Thymus (tissue), 11 donors: ENCODE data around the gene METTL16. TPM values are rescaled to one million over a fixed set of nuclear protein-coding genes. Genes with fewer than 3 reads are reported as not detected.

Experiments
- DNase-seq, 9 donors: peaks; one replicate each; pipeline ENCODE4 v3.0.0-alpha.2; 2013; ENCODE audit warnings: low spot score in 9 of 9, low read depth in 6 of 9, missing footprints in 1 of 9
- H3K27ac ChIP-seq, 2 donors: one replicate each; pipeline ENCODE4 v1.5.1; 2013; ENCODE audit warnings: control low read depth in 1 of 2, low read depth in 1 of 2, low read length in 1 of 2, mild to moderate bottlenecking in 1 of 2, moderate library complexity in 1 of 2
- H3K27me3 ChIP-seq, 2 donors: one replicate each; pipeline ENCODE4 v1.5.1; 2013; ENCODE audit warnings: low read length in 1 of 2; ENCODE audit not compliant: control insufficient read depth in 2 of 2, insufficient read depth in 1 of 2
- H3K36me3 ChIP-seq, 2 donors: one replicate each; pipeline ENCODE4 v1.5.1; 2013; ENCODE audit warnings: low read length in 1 of 2, mild to moderate bottlenecking in 1 of 2, moderate library complexity in 1 of 2; ENCODE audit not compliant: control insufficient read depth in 2 of 2, insufficient read depth in 2 of 2
- H3K4me1 ChIP-seq, 2 donors: one replicate each; pipeline ENCODE4 v1.5.1; 2013; ENCODE audit warnings: low read length in 2 of 2; ENCODE audit not compliant: control insufficient read depth in 2 of 2, insufficient read depth in 2 of 2
- H3K4me3 ChIP-seq, 2 donors: one replicate each; pipeline ENCODE4 v1.5.1; 2013; ENCODE audit warnings: low read length in 2 of 2, control low read depth in 1 of 2, mild to moderate bottlenecking in 1 of 2
- H3K9me3 ChIP-seq, 2 donors: one replicate each; pipeline ENCODE4 v1.5.1; 2013; ENCODE audit warnings: low read length in 1 of 2, mild to moderate bottlenecking in 1 of 2; ENCODE audit not compliant: control insufficient read depth in 2 of 2, insufficient read depth in 1 of 2
- WGBS: extraction: QIAGEN DNeasy Blood & Tissue Kit; methylation state at CpG from one replicate; pipeline ENCODE4 v1.1.7; 2013; 5-methylcytosine and 5-hydroxymethylcytosine counted together
- polyA plus RNA-seq: library from polyadenylated mRNA; stranded (reverse); fragments of 200-250 nt; gene quantifications from one replicate; pipeline ENCODE4 v1.2.3, GENCODE V29; 2013
- total RNA-seq: library from RNA; stranded (reverse); fragments of 120-200 nt; gene quantifications from one replicate; pipeline ENCODE4 v1.2.4, GENCODE V29; 2013
- donor health status: healthy.

The METTL16 gene
- total and polyA plus RNA-seq, 2 donors, result 19.2 to 37.1 TPM

DNA sequence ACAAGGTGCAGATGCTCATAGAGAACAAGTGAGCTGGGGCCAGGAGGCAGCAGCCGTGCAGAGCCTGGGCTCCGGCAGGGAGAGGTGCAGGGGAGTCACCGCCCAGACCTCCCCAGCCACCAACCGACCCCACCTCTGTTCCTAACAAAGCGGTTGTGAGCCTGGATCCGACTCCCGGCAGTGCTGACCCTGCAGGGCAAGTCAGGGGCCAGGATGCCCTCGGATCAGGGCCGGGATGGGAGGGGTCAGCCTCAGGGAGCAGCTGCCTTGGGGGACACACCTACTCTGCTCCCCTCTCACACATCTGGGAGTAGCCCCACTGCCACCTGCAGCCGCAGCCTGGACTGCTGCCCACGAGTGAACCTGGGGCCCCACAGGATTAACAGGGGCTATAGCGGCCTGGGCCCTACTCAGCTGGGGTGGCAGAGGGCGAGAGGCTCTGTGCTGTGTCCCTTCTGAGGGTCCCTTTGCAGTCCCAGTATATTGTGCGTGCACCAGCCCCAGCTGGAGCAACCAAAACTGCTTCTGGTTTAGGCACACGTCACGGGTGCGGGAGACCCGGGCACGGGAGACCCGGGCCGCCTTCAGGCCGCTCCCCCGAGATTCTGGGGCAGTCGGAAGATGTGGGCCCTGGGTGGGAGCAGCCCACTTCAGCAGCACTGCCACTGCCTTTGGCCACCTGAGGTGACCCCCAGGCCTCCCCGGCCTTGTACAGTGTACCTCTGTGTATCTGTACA lies 132.0 kb downstream of the METTL16 start:
- Histone ChIP-seq H3K9me3 (no peaks in the 10 kb centered on the region), H3K36me3 (peaks cover 32 to 38% of the 10 kb centered on the region in 2 donors), H3K4me1 (peaks cover 0 to 3% of the 10 kb centered on the region in 2 donors), H3K27me3 (no peaks in the 10 kb centered on the region), H3K4me3 (no peak overlapping the region), H3K27ac (no peak overlapping the region)
- 97% methylated on average over 25 of the region's 25 CpGs for WGBS
- DNase-seq, result no peak

DNA sequence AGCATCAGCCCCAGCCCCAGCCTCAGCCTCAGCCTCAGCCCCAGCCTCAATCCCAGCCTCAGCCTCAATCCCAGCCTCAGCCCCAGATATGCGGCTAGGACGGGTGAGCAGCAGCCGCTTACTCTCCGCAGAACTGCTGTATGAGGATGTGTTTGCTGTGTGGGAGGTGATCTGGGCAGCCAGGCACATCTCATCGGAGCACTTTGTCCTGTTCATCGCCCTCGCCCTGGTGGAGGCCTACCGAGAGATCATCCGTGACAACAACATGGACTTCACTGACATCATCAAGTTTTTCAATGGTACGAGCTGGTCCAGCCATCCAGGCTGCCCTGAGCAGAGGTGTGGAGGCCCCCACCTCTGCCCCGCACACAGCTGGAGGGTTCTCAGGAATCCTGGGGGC lies 132.8 kb downstream of the METTL16 start:
- Histone ChIP-seq H3K36me3 (peaks cover 32 to 33% of the 10 kb centered on the region in 2 donors), H3K27ac (no peak overlapping the region)
- WGBS, result 97% methylated on average over 11 of the region's 11 CpGs

DNA sequence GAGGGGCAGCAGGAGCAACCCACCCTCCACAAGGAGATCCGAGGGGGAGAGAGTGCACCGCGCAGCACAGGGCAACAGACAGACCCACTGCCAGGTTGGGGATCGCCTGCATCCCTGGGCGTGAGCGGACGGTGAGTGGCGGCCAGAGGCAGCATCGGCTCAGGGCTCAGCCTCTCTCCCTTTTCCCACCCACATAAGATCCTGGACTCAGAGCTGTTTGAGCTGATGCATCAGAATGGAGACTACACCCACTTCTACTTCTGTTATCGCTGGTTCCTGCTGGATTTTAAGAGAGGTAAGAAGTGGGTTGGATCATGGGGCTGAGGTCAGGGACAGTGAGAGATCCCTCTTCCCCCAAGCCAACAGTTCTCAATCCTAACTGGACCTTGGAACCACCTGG lies 134.0 kb downstream of the METTL16 start:
- Histone ChIP-seq H3K4me1 (peaks cover 0 to under 1% of the 10 kb centered on the region in 2 donors), H3K36me3 (peaks cover 32 to 42% of the 10 kb centered on the region in 2 donors), H3K4me3 (no peak overlapping the region), H3K27ac (no peak overlapping the region), H3K27me3 (no peaks in the 10 kb centered on the region), H3K9me3 (no peaks in the 10 kb centered on the region)
- no peak for DNase-seq
- 96% methylated on average over 10 of the region's 10 CpGs for WGBS

More for the DNA sequence above, 132.8 kb downstream of the METTL16 start:
- Histone ChIP-seq H3K4me3 (no peak overlapping the region), H3K27me3 (no peaks in the 10 kb centered on the region), H3K9me3 (no peaks in the 10 kb centered on the region), H3K4me1 (peaks cover 0 to 3% of the 10 kb centered on the region in 2 donors)
- no peak for DNase-seq

DNA sequence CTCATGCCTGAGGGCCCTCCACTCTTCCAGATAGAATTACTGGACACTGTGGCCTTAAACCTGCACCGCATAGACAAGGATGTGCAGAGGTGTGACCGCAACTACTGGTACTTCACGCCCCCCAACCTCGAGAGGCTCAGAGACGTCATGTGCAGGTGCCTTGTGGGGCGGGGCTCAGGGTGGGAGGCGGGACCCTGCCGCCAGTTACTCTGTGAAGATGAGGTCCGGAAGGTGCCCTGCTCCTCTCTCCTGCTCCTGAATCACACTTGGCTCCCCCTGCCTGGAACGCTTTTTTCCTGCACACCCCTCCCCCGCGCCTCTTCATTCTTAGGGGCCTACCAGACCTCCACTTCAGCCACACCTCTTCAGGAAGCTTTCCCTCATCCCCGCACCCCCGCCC lies 135.6 kb downstream of the METTL16 start:
- Histone ChIP-seq H3K4me1 (no peaks in the 10 kb centered on the region), H3K27me3 (no peaks in the 10 kb centered on the region), H3K9me3 (no peaks in the 10 kb centered on the region), H3K27ac (no peak overlapping the region), H3K36me3 (peaks cover 39 to 46% of the 10 kb centered on the region in 2 donors), H3K4me3 (no peak overlapping the region)
- 97% methylated on average over 14 of the region's 14 CpGs for WGBS
- DNase-seq, result no peak

DNA sequence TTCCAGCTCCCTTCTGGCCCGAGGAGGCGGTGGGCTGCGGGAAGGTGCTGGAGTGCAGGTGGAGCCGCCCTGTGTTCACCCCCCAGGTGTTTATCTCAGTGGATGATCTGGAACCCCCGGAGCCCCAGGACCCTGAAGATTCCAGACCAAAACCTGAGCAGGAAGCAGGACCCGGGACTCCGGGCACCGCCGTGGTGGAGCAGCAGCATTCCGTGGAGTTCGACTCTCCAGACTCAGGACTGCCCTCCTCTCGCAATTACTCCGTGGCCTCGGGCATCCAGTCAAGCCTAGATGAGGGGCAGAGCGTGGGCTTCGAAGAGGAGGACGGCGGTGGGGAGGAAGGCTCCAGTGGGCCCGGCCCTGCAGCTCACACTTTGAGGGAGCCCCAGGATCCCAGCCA lies 136.3 kb downstream of the METTL16 start:
- no peak overlapping the region for H3K4me3 ChIP-seq
- WGBS, result 98% methylated on average over 19 of the region's 19 CpGs
- H3K36me3 ChIP-seq, result peaks cover 40 to 46% of the 10 kb centered on the region in 2 donors
- H3K9me3 ChIP-seq, result no peaks in the 10 kb centered on the region
- H3K27ac ChIP-seq, result no peak overlapping the region
- H3K4me1 ChIP-seq, result no peaks in the 10 kb centered on the region
- H3K27me3 ChIP-seq, result no peaks in the 10 kb centered on the region
- DNase-seq, result no peak

DNA sequence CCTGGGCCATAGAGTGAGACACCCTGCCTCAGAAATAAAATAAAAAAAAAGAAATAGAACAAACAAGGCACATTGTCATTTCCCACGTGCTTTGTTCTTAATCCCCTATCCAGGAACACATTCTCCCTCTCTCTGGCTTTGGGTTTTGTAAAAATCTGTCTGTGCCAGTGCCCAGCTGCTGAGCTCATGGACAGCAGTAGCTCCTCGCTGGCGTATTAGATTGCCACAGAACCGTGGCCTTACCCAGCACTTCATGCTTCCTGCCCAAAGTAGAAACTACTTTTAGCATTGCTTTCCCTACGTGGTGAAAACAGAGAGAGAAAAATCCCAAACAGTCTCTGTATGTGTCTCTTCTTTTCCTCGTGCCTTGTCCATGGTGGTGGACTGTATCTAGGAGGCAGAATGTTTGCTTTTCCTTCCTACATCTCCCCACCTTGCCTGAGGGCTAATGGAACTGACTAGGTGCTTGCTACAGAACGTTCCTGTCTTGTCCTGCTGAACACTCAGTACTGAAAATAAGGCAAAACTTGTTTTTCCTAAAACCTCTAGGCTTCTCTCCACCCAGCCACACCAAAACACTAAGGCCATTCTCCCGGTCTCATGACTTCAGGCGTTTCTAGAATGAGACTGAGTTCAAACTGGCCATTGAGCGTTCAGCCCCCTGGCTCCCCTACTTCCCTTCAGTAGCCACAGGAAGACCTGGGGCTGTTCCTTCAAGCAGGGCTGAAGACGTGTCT lies 137.0 kb downstream of the METTL16 start:
- 95% methylated on average over 11 of the region's 11 CpGs for WGBS
- Histone ChIP-seq H3K9me3 (no peaks in the 10 kb centered on the region), H3K27me3 (no peaks in the 10 kb centered on the region), H3K4me1 (no peaks in the 10 kb centered on the region), H3K4me3 (no peak overlapping the region), H3K27ac (no peak overlapping the region), H3K36me3 (peaks cover 38 to 50% of the 10 kb centered on the region in 2 donors)
- no peak for DNase-seq

DNA sequence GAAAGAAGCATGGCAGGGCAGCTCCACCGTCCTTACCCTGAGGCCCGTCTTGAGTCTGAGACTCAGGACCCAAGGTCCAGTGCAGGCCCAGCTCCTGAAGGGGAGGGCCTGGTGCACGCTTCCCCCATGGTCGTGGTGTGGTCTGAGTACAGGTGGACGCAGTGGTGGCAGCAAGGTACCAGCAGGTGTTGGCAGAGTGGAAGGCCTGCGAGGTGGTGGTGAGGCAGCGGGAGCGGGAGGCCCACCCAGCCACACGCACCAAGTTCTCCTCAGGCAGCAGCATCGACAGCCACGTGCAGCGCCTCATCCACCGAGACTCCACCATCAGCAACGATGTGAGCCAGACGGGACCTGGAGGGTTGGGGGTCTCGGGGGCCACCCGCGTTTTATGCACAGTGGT lies 138.5 kb downstream of the METTL16 start:
- H3K27me3 ChIP-seq, result no peaks in the 10 kb centered on the region
- no peaks in the 10 kb centered on the region for H3K4me1 ChIP-seq
- no peak overlapping the region for H3K27ac ChIP-seq
- DNase-seq, result no peak
- no peaks in the 10 kb centered on the region for H3K9me3 ChIP-seq
- 98% methylated on average over 18 of the region's 18 CpGs for WGBS
- H3K36me3 ChIP-seq, result peaks cover 26 to 43% of the 10 kb centered on the region in 2 donors
- no peak overlapping the region for H3K4me3 ChIP-seq

DNA sequence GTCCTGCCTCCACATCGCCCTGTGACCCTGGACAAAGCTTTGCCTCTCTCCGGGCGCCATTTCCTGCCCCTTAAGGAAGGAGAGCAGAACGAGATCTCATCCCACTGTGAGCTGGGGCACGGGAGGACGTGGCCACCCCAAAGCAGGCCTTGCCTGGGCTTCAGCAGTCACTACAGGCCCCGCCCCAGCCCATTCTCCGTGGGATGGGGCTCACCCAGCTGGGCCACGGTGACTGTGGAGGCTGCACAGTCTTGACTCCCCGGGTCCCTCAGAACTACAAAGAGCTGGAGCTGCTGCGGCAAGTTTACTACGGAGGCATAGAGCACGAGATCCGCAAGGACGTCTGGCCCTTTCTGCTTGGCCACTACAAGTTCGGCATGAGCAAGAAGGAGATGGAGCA lies 139.0 kb downstream of the METTL16 start:
- H3K27ac ChIP-seq, result no peak overlapping the region
- WGBS, result 92% methylated on average over 16 of the region's 16 CpGs
- H3K4me3 ChIP-seq, result no peak overlapping the region
- H3K27me3 ChIP-seq, result no peaks in the 10 kb centered on the region
- H3K36me3 ChIP-seq, result peaks cover 22 to 39% of the 10 kb centered on the region in 2 donors
- H3K9me3 ChIP-seq, result no peaks in the 10 kb centered on the region
- no peaks in the 10 kb centered on the region for H3K4me1 ChIP-seq
- DNase-seq, result no peak

DNA sequence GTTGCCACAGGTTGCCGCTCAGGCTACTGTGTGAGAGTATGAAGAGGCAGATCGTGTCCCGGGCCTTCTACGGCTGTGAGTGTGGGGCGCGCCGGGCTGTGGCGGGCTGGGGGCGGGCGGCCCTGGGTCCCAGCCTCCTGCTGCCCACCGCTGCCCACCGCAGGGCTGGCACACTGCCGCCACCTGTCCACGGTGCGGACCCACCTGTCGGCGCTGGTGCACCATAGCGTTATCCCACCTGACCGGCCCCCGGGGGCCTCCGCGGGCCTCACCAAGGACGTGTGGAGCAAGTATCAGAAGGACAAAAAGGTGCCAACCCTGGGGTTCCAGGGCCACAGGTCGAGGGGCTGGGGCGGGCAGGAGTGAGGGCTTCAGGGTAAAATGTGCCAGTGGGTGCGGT lies 139.5 kb downstream of the METTL16 start:
- no peaks in the 10 kb centered on the region for H3K4me1 ChIP-seq
- H3K27ac ChIP-seq, result no peak overlapping the region
- H3K27me3 ChIP-seq, result no peaks in the 10 kb centered on the region
- no peak for DNase-seq
- H3K36me3 ChIP-seq, result peaks cover 19 to 38% of the 10 kb centered on the region in 2 donors
- H3K4me3 ChIP-seq, result no peak overlapping the region
- 99% methylated on average over 26 of the region's 26 CpGs for WGBS
- H3K9me3 ChIP-seq, result no peaks in the 10 kb centered on the region
